ENCODE results near the gene POLE. TPM values are rescaled to one million over a fixed set of nuclear protein-coding genes. Genes with fewer than 3 reads are reported as not detected.
A peak's percentile ranks its signal among the peaks of the same experiment; 100 is the strongest.

Gene POLE
- total and polyA plus RNA-seq, 8 donors = 7.2 to 45.7 (median 16.0) TPM

GRCh38 chr12:132604668-132605441 is 82.3 kb downstream of the POLE start:
- DNase-seq (peak in 1 of 6 donors; percentile 35), FAIRE-seq (no peak), ATAC-seq (no peak)
- no peaks in the 10 kb centered on the region for H3K9me3 ChIP-seq
- H3K27ac ChIP-seq = no peak overlapping the region
- intact Hi-C loops (cut with DNase I) = no loop called here
- WGBS, 2 donors = 57 to 64% methylated on average over 16 of the region's 16 CpGs
- H3K4me3 ChIP-seq = no peak overlapping the region
- peaks cover 0 to 29% (median 3%) of the 10 kb centered on the region in 4 donors for H3K27me3 ChIP-seq
- no peaks in the 10 kb centered on the region for H3K36me3 ChIP-seq
- TF ChIP-seq CTCF (IDR thresholded peaks at IDR 0.05) = no peak
- H3K4me1 ChIP-seq = peaks cover 0 to 7% (median 0%) of the 10 kb centered on the region in 3 donors

- DNase-seq (peak in 1 of 6 donors; percentile 60), ATAC-seq (peak in 2 of 4 donors; percentile 21 to 27), FAIRE-seq (no peak)
- Histone ChIP-seq H3K27me3 (peaks cover 0 to 29% (median 3%) of the 10 kb centered on the region in 4 donors), H3K36me3 (no peaks in the 10 kb centered on the region), H3K9me3 (no peaks in the 10 kb centered on the region), H3K4me1 (peaks cover 0 to 7% (median 0%) of the 10 kb centered on the region in 3 donors), H3K4me3 (peak overlapping the region in 1 of 4 donors; percentile 17), H3K27ac (peak overlapping the region in 1 of 4 donors; percentile 8)
- WGBS, 2 donors = 27 to 30% methylated on average over 26 of the region's 26 CpGs
- TF ChIP-seq CTCF (IDR thresholded peaks at IDR 0.05) = no peak
- intact Hi-C loops (cut with DNase I) = no loop called here
Observed at GRCh38 chr12:132604151-132604618, 83.0 kb downstream of the POLE start.

GRCh38 chr12:132603240-132604150 is 83.6 kb downstream of the POLE start:
- Histone ChIP-seq H3K4me1 (peaks cover 0 to 7% (median 0%) of the 10 kb centered on the region in 3 donors), H3K4me3 (peak overlapping the region in 1 of 4 donors; percentile 17), H3K36me3 (no peaks in the 10 kb centered on the region), H3K27me3 (peaks cover 0 to 29% (median 3%) of the 10 kb centered on the region in 4 donors), H3K9me3 (no peaks in the 10 kb centered on the region), H3K27ac (peak overlapping the region in 1 of 4 donors; percentile 8)
- intact Hi-C loops (cut with DNase I) = no loop called here
- ATAC-seq (no peak), DNase-seq (peak in 1 of 6 donors; percentile 78), FAIRE-seq (no peak)
- 21 to 30% methylated on average over 54 to 67 of the region's 67 CpGs for WGBS, 2 donors
- no peak for TF ChIP-seq CTCF (IDR thresholded peaks at IDR 0.05)

- intact Hi-C loops (cut with DNase I) = no loop called here
- Histone ChIP-seq H3K9me3 (no peaks in the 10 kb centered on the region), H3K4me3 (no peak overlapping the region), H3K4me1 (peaks cover 0 to 7% (median 0%) of the 10 kb centered on the region in 3 donors), H3K36me3 (no peaks in the 10 kb centered on the region), H3K27me3 (peaks cover 0 to 29% (median 3%) of the 10 kb centered on the region in 4 donors), H3K27ac (no peak overlapping the region)
- no peak for FAIRE-seq
- WGBS, 2 donors = 19 to 30% methylated on average over 29 of the region's 29 CpGs
- TF ChIP-seq CTCF (IDR thresholded peaks at IDR 0.05) = no peak
- ATAC-seq = no peak
- peak in 1 of 6 donors; percentile 68 for DNase-seq
Observed at GRCh38 chr12:132602572-132603239, 84.4 kb downstream of the POLE start.
